K562 (cell line): Measurements from ENCODE around the gene ICAM1. TPM values are rescaled to one million over a fixed set of nuclear protein-coding genes. Genes with fewer than 3 reads are reported as not detected.
A peak's percentile ranks its signal among the peaks of the same experiment; 100 is the strongest.

ENCODE experiments used
- CREB5 ChIP-seq: fragments of 250-450 bp; sonication (Bioruptor Pico); IDR thresholded peaks from 2 replicates; pipeline ENCODE4 v1.5.0; 2020; ENCODE audit warnings: mild to moderate bottlenecking
- E2F6 ChIP-seq, 2 experiments: IDR thresholded peaks; 2 replicates each; pipeline ENCODE4 v1.6.1; 2011; ENCODE audit warnings: borderline replicate concordance in 1 of 2, control low read depth in 1 of 2, low read depth in 1 of 2, low read length in 1 of 2, mild to moderate bottlenecking in 1 of 2, mixed read lengths in 1 of 2, moderate library complexity in 1 of 2; ENCODE audit not compliant: insufficient read depth in 1 of 2, insufficient read length in 1 of 2, poor library complexity in 1 of 2, severe bottlenecking in 1 of 2; ENCODE audit errors: extremely low read depth in 1 of 2
- E4F1 ChIP-seq: fragments of 250-450 bp; sonication (Bioruptor Pico); IDR thresholded peaks from 2 replicates; pipeline ENCODE4 v1.5.0; 2021; ENCODE audit warnings: mild to moderate bottlenecking, borderline replicate concordance
- KAT2B ChIP-seq: IDR thresholded peaks from one replicate; pipeline ENCODE4 v1.6.1; 2012; ENCODE audit warnings: low read depth, mild to moderate bottlenecking, control low read depth, inconsistent platforms, low read length, moderate library complexity
- MCM5 ChIP-seq: fragments of 450-650 bp; IDR thresholded peaks from 2 replicates; pipeline ENCODE4 v1.6.1; 2016; ENCODE audit warnings: low read depth
- NR2C2 ChIP-seq, 2 experiments: fragments of 200-800 bp in 1 of 2; sonication (Bioruptor generic) in 1 of 2; sonication (generic) in 1 of 2; formaldehyde crosslinking in 1 of 2; IDR thresholded peaks; 2 replicates each; pipeline versions ENCODE4 v1.6.1 to v1.8.0; 2016 to 2022; ENCODE audit warnings: mild to moderate bottlenecking in 1 of 2, missing compliant biosample characterization in 1 of 2, missing genetic modification characterization in 1 of 2, missing genetic modification reagents in 1 of 2
- POLR2A ChIP-seq: fragments of 450-650 bp; conservative IDR thresholded peaks from 2 replicates; pipeline ENCODE4 v1.6.1; 2016
- POLR3A ChIP-seq: IDR thresholded peaks from 2 replicates; pipeline ENCODE4 v1.6.1; 2011; ENCODE audit warnings: borderline replicate concordance, mild to moderate bottlenecking, moderate library complexity; ENCODE audit not compliant: insufficient read length, insufficient read depth; ENCODE audit errors: extremely low read depth
- POLR3G ChIP-seq: IDR thresholded peaks from 2 replicates; pipeline ENCODE4 v1.6.1; 2011; ENCODE audit not compliant: insufficient read length, insufficient replicate concordance; ENCODE audit errors: extremely low read depth
- PRPF4 ChIP-seq: fragments of 200-400 bp; formaldehyde crosslinking; IDR thresholded peaks from one replicate; pipeline ENCODE4 v1.6.1; 2017; ENCODE audit warnings: low read length, low read depth, mild to moderate bottlenecking; ENCODE audit not compliant: insufficient read depth, poor library complexity, severe bottlenecking
- RBM39 ChIP-seq: fragments of 200-400 bp; formaldehyde crosslinking; optimal IDR thresholded peaks from 2 replicates; pipeline ENCODE3; 2018; ENCODE audit warnings: low read depth, low read length
- SMARCA5 ChIP-seq: fragments of 450-650 bp; IDR thresholded peaks from 2 replicates; pipeline ENCODE4 v1.6.1; 2016
- SP1 ChIP-seq: sonication (generic); formaldehyde crosslinking; IDR thresholded peaks from 2 replicates; pipeline ENCODE4 v1.8.1; 2022; ENCODE audit warnings: mild to moderate bottlenecking, missing genetic modification reagents
- TFAM ChIP-seq: fragments of 250-450 bp; sonication (Bioruptor Pico); conservative IDR thresholded peaks from 2 replicates; pipeline ENCODE4 v1.5.0; 2021; ENCODE audit warnings: mild to moderate bottlenecking, moderate library complexity
- ZBTB11 ChIP-seq, 3 experiments: fragments of 200-800 bp in 1 of 3; fragments of 250-450 bp in 1 of 3; fragments of 450-650 bp in 1 of 3; sonication (Bioruptor Pico) in 1 of 3; sonication (Bioruptor generic) in 1 of 3; formaldehyde crosslinking in 1 of 3; IDR thresholded peaks; 2 replicates each; pipeline versions ENCODE4 v1.6.1 to v1.8.0; 2016 to 2022; ENCODE audit warnings: mild to moderate bottlenecking in 2 of 3, missing genetic modification characterization in 2 of 3, missing compliant biosample characterization in 1 of 3, moderate library complexity in 1 of 3
- ZFP30 ChIP-seq: fragments of 250-450 bp; sonication (Bioruptor Pico); IDR thresholded peaks from 2 replicates; pipeline ENCODE4 v1.8.0; 2022; ENCODE audit warnings: moderate library complexity, mild to moderate bottlenecking, inconsistent platforms, borderline replicate concordance
- ZKSCAN8 ChIP-seq: fragments of 200-800 bp; sonication (Bioruptor generic); IDR thresholded peaks from 2 replicates; pipeline ENCODE4 v1.6.1; 2016; ENCODE audit warnings: missing genetic modification characterization, missing compliant biosample characterization
- polyA plus RNA-seq, 8 experiments: library from polyadenylated mRNA; depleted of rRNA in 4 of 8; stranded (reverse) in 5 of 8; unstranded in 3 of 8; fragments of >200 nt; fragmentation: Nextera tagmentation in 2 of 8; fragmentation: Illumina TruSeq in 1 of 8; extraction: Ambion mirVana in 2 of 8; extraction: Trizol in 1 of 8; gene quantifications; 2 replicates each; pipeline versions ENCODE4 v1.2.1 to v1.2.3, GENCODE V29; 2011 to 2014; ENCODE audit warnings: inconsistent platforms in 1 of 8, missing spikeins in 1 of 8
- total RNA-seq, 7 experiments: library from RNA; depleted of rRNA in 6 of 7; stranded (reverse); fragments of >200 nt in 6 of 7; fragmentation: Illumina TruSeq in 2 of 7; extraction: Trizol in 2 of 7; gene quantifications; 2 replicates each; pipeline versions ENCODE4 v1.2.1 to v1.2.3, GENCODE V29; 2011 to 2021; ENCODE audit warnings: low replicate concordance in 1 of 7

The ICAM1 gene
- total and polyA plus RNA-seq, 9 of the 15 experiments (the other 6 are each of a cell fraction or from before 2014, with no cell fraction given) = 2.3 to 24.4 (median 13.4) TPM

DNA sequence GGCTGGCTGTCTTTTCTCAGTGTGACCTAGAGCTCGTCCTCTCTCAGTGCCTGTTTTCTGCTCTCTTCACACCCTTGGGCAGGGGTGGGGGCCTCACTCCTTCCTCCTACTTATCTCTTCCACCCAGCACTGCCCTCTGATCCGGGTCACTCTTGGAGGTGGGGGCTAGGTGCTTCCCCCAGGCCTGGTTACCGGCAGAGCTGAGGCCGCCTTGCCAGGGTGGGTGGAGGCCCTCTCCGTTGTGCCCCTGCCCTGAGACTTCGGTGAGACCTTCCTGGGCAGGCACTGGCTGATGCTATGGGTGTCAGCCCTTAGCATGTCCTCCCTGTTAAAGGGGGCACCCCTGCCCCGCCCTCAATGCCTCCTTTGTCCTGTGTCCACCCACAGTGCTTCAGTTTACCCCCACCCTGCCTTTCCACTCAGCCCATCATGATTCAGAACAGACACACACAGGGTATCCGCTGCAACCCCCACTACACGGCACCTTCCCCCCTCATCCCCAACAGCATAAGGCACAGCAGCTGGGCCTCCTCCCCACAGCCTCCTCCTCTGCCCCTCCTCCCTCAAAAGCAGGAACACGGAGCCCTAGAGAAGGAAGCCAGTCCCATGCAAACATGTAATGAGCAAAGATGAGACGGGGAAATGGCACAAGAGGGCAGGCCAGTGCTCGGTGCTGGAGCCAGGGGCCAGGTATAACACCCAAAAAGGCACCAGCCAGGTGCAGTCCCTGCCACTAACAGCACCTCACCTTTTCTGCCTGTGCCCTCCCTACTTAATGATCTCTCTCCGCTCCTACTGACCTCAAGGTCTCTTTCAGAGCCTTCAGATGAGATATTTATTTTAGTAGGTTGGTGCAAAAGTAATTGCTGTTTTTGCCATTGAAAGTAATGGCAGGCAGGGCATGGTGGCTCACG, 28.9 kb downstream of the ICAM1 start (continued):
- no peak for TF ChIP-seq ZFP30 (CRISPR knock-in tag)
- no peak for TF ChIP-seq E4F1 (CRISPR knock-in tag)
- no peak for TF ChIP-seq POLR3A
- TF ChIP-seq CREB5 = no peak
- no peak for TF ChIP-seq POLR3G
- TF ChIP-seq ZBTB11 (CRISPR knock-in tag; IDR thresholded peaks at IDR 0.05) = no peak; a peak in 1 of 6 replicates
- peak; percentile 23 to 51 for TF ChIP-seq E2F6 (IDR thresholded peaks at IDR 0.05; ENCODE audit: borderline replicate concordance in 1 of 2, extremely low read depth in 1 of 2, insufficient read depth in 1 of 2, insufficient read length in 1 of 2, low read depth in 1 of 2, low read length in 1 of 2, poor library complexity in 1 of 2, severe bottlenecking in 1 of 2)
- no peak for TF ChIP-seq RBM39
- TF ChIP-seq ZKSCAN8 = no peak
- TF ChIP-seq SP1 (CRISPR knock-in tag) = peak; percentile 65
- TF ChIP-seq POLR2A = peak; percentile 70
- no peak for TF ChIP-seq KAT2B
- no peak for TF ChIP-seq PRPF4
- TF ChIP-seq SMARCA5 = no peak; the same call in 1 of the 2 replicates
- peak; percentile 79; the same call in 1 of the 2 replicates for TF ChIP-seq NR2C2 (CRISPR knock-in tag; IDR thresholded peaks at IDR 0.05)
- TF ChIP-seq NR2C2 (tag; IDR thresholded peaks at IDR 0.05) = peak; percentile 64; the same call in 1 of the 2 replicates
- no peak for TF ChIP-seq MCM5
- TF ChIP-seq TFAM = no peak
